Lower leg skin (tissue), 4 donors: ENCODE results near the gene TBC1D8. TPM values are rescaled to one million over a fixed set of nuclear protein-coding genes. Genes with fewer than 3 reads are reported as not detected.

ENCODE experiments used
- DNase-seq, 2 donors: peaks; one replicate each; pipeline ENCODE4 v3.0.0-alpha.2; 2019; ENCODE audit warnings: low spot score in 2 of 2
- H3K4me3 ChIP-seq: fragments of 200-600 bp; sonication (generic); 2 replicates; pipeline ENCODE4 v1.5.1; 2017; ENCODE audit warnings: mild to moderate bottlenecking, low read depth; ENCODE audit not compliant: poor library complexity, severe bottlenecking
- CTCF ChIP-seq, 3 donors: fragments of 450-650 bp; IDR thresholded peaks; one replicate each; pipeline ENCODE4 v1.5.1; 2016; ENCODE audit warnings: antibody characterized with exemption in 3 of 3, mild to moderate bottlenecking in 3 of 3, moderate library complexity in 2 of 3
- POLR2A ChIP-seq, 2 donors: fragments of 450-650 bp; IDR thresholded peaks; one replicate each; pipeline ENCODE4 v1.6.1; 2016 to 2017; ENCODE audit warnings: antibody characterized with exemption in 2 of 2, mild to moderate bottlenecking in 1 of 2, moderate library complexity in 1 of 2
- WGBS, 2 donors: methylation state at CpG; one replicate each; pipeline ENCODE4 v1.1.5; 2018; 5-methylcytosine and 5-hydroxymethylcytosine counted together
- intact Hi-C: fragments of 100-400 bp; cut with DNase I; formaldehyde crosslinking; loops from one replicate; pipeline ENCODE4 v1.15.0; 2023; ENCODE audit warnings: low total_unique reads
- total RNA-seq, 4 donors: library from RNA; depleted of rRNA; stranded (reverse); fragments of >200 nt; gene quantifications; one replicate each; pipeline ENCODE4 v1.1.0, GENCODE V29; 2016

Gene TBC1D8
- total RNA-seq, 4 donors from 2014 or later, result 29.4 to 102 (median 46.1) TPM

- intact Hi-C loops, result loop anchor here (5.0 kb wide), 1 partner anchor 140 kb away; the partner anchor contains the start of gene TBC1D8
- WGBS, 2 donors, result 28 to 32% methylated on average over 5 of the region's 5 CpGs
- TF ChIP-seq CTCF (IDR thresholded peaks at IDR 0.05) (peak in 1 of 3 donors; percentile 40), POLR2A (IDR thresholded peaks at IDR 0.05) (no peak)
- no peak overlapping the region for H3K4me3 ChIP-seq
- DNase-seq, result peak; percentile 47 to 53
Measured at GRCh38 chr2:101012706-101013181, 138.4 kb downstream of the TBC1D8 start.

GRCh38 chr2:101012054-101012705 is 139.0 kb downstream of the TBC1D8 start:
- no peak overlapping the region for H3K4me3 ChIP-seq
- TF ChIP-seq POLR2A (IDR thresholded peaks at IDR 0.05) (no peak), CTCF (IDR thresholded peaks at IDR 0.05) (no peak)
- no peak for DNase-seq
- intact Hi-C loops, result loop anchor here (5.0 kb wide), 1 partner anchor 140 kb away; the partner anchor contains the start of gene TBC1D8
- 60 to 61% methylated on average over 8 of the region's 8 CpGs for WGBS, 2 donors

DNA sequence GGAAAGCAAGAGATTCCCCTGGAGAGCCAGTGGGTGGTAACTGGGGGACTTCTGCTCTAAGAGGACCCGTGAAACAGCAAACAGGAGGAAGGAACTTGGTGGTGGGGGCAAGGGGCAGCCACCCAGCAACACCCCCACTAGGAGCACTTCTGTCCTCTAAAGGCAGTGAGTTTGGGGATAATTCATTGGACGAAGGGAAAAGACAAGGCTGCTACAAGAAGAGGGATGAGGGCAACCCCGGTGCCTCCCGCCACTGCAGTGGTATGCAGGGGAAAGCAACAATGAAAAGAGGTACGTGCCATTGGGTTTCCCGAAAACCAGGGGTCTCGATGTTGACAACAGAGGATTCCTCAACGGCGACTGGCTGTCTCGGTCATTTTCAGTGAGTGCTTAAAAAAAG is 140.0 kb downstream of the TBC1D8 start:
- H3K4me3 ChIP-seq, result no peak overlapping the region
- WGBS, 2 donors, result 83 to 92% methylated on average over 10 of the region's 10 CpGs
- intact Hi-C loops, result loop anchor here (5.0 kb wide), 1 partner anchor 141 kb away; the partner anchor contains the start of gene TBC1D8
- TF ChIP-seq POLR2A (IDR thresholded peaks at IDR 0.05) (no peak), CTCF (IDR thresholded peaks at IDR 0.05) (no peak)
- peak in 1 of 2 donors; percentile 78 for DNase-seq

DNA sequence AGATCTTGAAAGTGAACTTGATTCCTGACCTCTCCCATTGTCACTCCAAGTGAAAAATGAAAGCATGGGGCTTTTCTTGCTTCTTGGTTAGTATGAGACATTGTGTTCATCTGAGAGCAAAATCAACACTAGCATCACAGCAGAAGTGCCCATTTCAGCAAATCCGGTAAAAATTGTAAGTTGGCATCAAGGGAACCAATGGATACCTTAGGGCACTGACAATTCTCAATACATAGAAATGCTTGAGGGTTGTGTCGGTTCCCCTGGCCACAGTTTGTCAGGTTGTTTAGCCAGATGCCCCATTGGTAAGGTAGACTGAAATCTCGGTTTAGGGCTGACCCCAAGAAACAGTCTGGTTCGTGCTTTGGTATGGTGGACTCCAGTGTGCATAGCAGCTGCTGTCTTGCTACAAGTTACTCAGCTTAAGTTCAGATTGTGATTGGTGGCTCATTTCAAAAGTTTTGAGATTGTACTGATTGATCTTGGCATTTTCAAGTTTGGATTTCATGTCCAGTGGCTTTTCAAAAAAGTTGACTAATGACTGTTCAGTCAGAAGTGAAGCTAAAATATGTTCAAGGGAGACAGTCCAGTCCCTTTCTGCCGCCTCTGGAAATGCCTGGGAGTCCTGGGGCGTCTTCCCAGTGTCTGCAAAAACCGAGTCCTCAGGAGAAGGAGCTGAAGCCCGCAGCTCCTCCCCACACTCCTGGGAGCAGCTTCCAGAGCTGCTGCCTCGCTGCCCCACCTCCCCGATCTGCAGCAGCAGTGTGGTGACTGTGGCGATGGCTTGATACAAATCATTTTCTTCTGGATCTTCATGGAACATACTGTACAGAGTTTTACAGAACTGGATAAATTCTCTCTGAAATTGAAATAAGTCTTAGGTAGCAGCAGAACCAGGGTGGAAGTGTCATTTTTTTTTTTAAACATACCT is 143.5 kb downstream of the TBC1D8 start:
- H3K4me3 ChIP-seq, result no peak overlapping the region
- DNase-seq, result peak in 1 of 2 donors; percentile 60
- WGBS, 2 donors, result 68 to 74% methylated on average over 11 of the region's 11 CpGs
- intact Hi-C loops, result no loop called here
- TF ChIP-seq POLR2A (IDR thresholded peaks at IDR 0.05) (no peak), CTCF (IDR thresholded peaks at IDR 0.05) (no peak)

- WGBS, 2 donors, result 77 to 78% methylated on average over 4 of the region's 4 CpGs
- no peak overlapping the region for H3K4me3 ChIP-seq
- no peak for DNase-seq
- no peak for TF ChIP-seq POLR2A (IDR thresholded peaks at IDR 0.05)
- TF ChIP-seq CTCF (IDR thresholded peaks at IDR 0.05), result no peak
- intact Hi-C loops, result no loop called here
Measured at GRCh38 chr2:101006065-101006715, 145.0 kb downstream of the TBC1D8 start.
